ENCODE results near the gene PHETA2. TPM values are rescaled to one million over a fixed set of nuclear protein-coding genes. Genes with fewer than 3 reads are reported as not detected.

PHETA2 gene
- total and polyA plus RNA-seq, 2 of the 13 experiments (the other 11 are each of a cell fraction or from before 2014, with no cell fraction given) = 0.07 TPM; not detected in 1

- TF ChIP-seq HINFP (CRISPR knock-in tag; IDR thresholded peaks at IDR 0.05; ENCODE audit: low read depth) (peak; percentile 95), ZNF264 (CRISPR knock-in tag; IDR thresholded peaks at IDR 0.05) (peak; percentile 60; the same call in 1 of the 2 replicates), GATA4 (IDR thresholded peaks at IDR 0.05; ENCODE audit: borderline replicate concordance, low read depth) (peak; percentile 62; the same call in 1 of the 2 replicates), CREM (IDR thresholded peaks at IDR 0.05) (0 out of 2 replicates have a peak, but pooled peaks have one; percentile 37), CREM (CRISPR knock-in tag; IDR thresholded peaks at IDR 0.05) (no peak), SPEN (CRISPR knock-in tag; IDR thresholded peaks at IDR 0.05; ENCODE audit: low read depth) (peak; percentile 80), ZNF503 (CRISPR knock-in tag; IDR thresholded peaks at IDR 0.05) (peak; percentile 84), ZBTB46 (CRISPR knock-in tag; IDR thresholded peaks at IDR 0.05; ENCODE audit: borderline replicate concordance) (no peak), SOX5 (CRISPR knock-in tag; IDR thresholded peaks at IDR 0.05; ENCODE audit: borderline replicate concordance) (peak; percentile 47), TFAP4 (IDR thresholded peaks at IDR 0.05; ENCODE audit: borderline replicate concordance, low read depth) (peak; percentile 52; the same call in 1 of the 2 replicates), ZNF543 (CRISPR knock-in tag; IDR thresholded peaks at IDR 0.05) (peak; percentile 76), ZNF773 (CRISPR knock-in tag; IDR thresholded peaks at IDR 0.05; ENCODE audit: borderline replicate concordance) (0 out of 2 replicates have a peak, but pooled peaks have one; percentile 69), CREBL2 (CRISPR knock-in tag; IDR thresholded peaks at IDR 0.05; ENCODE audit: borderline replicate concordance) (peak; percentile 88; the same call in 1 of the 2 replicates), ZNF317 (CRISPR knock-in tag; IDR thresholded peaks at IDR 0.05) (peak; percentile 87), ZNF225 (CRISPR knock-in tag; IDR thresholded peaks at IDR 0.05) (peak; percentile 90; the same call in 1 of the 2 replicates), TOPORS (CRISPR knock-in tag; IDR thresholded peaks at IDR 0.05) (peak; percentile 60; the same call in 1 of the 2 replicates), FOXJ3 (CRISPR knock-in tag; IDR thresholded peaks at IDR 0.05; ENCODE audit: borderline replicate concordance) (peak; percentile 78; the same call in 1 of the 2 replicates), ERF (CRISPR knock-in tag; IDR thresholded peaks at IDR 0.05) (peak; percentile 74), SETDB1 (CRISPR knock-in tag; IDR thresholded peaks at IDR 0.05; ENCODE audit: borderline replicate concordance) (no peak), ZNF598 (CRISPR knock-in tag; IDR thresholded peaks at IDR 0.05; ENCODE audit: borderline replicate concordance) (peak; percentile 86), TEAD2 (CRISPR knock-in tag; IDR thresholded peaks at IDR 0.05) (no peak), MAFG (CRISPR knock-in tag; IDR thresholded peaks at IDR 0.05) (no peak), ZFX (CRISPR knock-in tag; IDR thresholded peaks at IDR 0.05; ENCODE audit: low read depth) (peak; percentile 97), AGO2 (optimal IDR thresholded peaks at IDR 0.05; ENCODE audit: low read depth, low read length) (peak; percentile 95)
Observed at GRCh38 chr22:42090596-42091454, 16.8 kb downstream of the PHETA2 start, which contains the start of gene NDUFA6 (continued).
